ENCODE measurements around the gene FOXP4.
A peak's percentile ranks its signal among the peaks of the same experiment; 100 is the strongest.

FOXP4 gene

GRCh38 chr6:41547799-41548097 lies 1.6 kb downstream of the FOXP4 start:
- no peak for DNase-seq

- peak in 1 of 5 donors; percentile 25 for DNase-seq
These were observed 2.1 kb downstream of the FOXP4 start for GRCh38 chr6:41548098-41548840.

GRCh38 chr6:41548841-41549642 lies 2.9 kb downstream of the FOXP4 start:
- no peak for DNase-seq

GRCh38 chr6:41549673-41550072 lies 3.5 kb downstream of the FOXP4 start:
- no peak for DNase-seq

DNA sequence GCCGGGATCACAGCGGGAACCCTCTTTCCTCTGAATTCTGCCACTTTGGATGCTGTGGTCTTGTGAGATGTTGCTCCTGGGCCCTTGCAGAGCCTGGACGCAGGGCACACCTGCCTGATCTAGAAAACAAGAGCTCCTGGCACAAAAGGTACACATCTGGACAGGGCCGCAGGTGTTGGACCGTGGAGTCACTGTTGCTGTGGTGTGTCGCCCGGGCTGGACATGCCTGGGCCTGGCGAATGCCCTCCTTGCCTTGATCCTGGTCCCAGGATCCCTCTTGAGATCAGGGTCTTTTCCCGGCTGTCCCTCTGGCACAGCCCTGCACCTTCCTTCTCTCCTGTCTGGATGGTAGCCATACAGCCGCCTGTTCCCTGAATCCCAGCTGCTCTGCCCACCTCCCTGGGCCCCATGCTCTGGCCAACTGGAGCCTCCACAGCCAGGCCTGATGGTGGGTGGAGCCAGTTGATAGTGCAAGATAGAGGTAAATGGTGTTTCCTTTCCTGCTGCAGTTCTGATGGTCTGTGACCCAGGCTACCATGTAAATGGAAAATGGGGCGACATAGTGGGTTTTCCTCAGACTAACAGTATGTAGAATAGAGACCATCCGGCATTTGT lies 5.0 kb downstream of the FOXP4 start:
- no peak for DNase-seq

GRCh38 chr6:41551857-41552256 lies 5.7 kb downstream of the FOXP4 start:
- no peak for DNase-seq

- DNase-seq = no peak
These were observed 6.5 kb downstream of the FOXP4 start for GRCh38 chr6:41552723-41553122.

DNA sequence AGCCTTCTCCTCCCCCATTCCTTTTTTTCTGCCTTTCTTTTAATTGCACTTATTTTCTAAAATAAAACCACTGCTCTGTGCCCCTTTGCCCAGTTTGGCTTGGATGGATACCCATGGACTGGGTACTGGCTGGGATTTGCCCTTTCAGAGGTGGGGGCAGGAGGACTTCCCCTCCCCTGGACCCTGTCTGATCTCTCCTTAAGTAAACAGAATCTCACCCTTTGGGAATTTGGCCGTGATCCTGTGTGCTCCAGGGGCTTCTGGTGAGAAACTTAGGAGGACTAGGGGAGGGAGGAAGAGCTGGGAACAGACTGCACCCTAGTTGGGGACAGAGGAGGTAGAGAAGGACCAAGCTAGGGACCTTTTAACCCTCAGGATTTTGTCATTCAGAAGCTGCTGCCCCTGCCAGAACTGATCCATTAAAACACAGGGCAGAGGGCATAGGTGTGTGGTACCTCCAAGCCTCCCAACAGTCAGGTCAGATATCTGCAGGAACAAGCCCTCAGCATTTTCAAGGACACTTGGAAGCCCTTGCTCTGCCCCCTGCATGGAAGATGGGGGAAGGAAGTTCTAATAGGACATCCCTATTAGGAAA lies 7.3 kb downstream of the FOXP4 start:
- no peak for DNase-seq

- DNase-seq = no peak
These were observed 9.4 kb downstream of the FOXP4 start for GRCh38 chr6:41555326-41556300.

DNA sequence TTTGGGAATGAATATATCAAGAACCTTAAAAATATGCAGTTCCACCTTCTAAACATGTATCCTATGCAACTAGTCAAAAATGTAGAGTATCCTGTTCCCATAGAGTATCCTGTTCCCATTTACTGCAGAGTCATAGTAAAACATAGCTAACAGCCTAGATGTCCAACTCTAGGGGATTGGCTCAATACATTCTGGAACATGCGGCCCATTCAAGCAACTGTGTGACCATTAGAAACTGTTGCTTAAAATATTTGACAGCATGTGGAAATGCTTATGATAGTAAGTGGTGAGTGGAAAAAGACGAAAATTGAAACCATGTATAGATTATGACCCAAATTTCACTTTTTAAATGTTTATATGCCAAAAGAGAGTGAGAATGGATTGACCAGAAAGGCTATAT lies 11.2 kb downstream of the FOXP4 start:
- no peak for DNase-seq

- no peak for DNase-seq
These were observed 12.0 kb downstream of the FOXP4 start for GRCh38 chr6:41558033-41558807.

- DNase-seq = no peak
These were observed 13.7 kb downstream of the FOXP4 start for GRCh38 chr6:41559655-41560427.

GRCh38 chr6:41560431-41561192 lies 14.4 kb downstream of the FOXP4 start:
- peak; percentile 83 to 91 (median 85) for DNase-seq

GRCh38 chr6:41561416-41561815 lies 15.2 kb downstream of the FOXP4 start:
- DNase-seq = no peak

GRCh38 chr6:41561931-41562911 lies 16.0 kb downstream of the FOXP4 start:
- DNase-seq = no peak

DNA sequence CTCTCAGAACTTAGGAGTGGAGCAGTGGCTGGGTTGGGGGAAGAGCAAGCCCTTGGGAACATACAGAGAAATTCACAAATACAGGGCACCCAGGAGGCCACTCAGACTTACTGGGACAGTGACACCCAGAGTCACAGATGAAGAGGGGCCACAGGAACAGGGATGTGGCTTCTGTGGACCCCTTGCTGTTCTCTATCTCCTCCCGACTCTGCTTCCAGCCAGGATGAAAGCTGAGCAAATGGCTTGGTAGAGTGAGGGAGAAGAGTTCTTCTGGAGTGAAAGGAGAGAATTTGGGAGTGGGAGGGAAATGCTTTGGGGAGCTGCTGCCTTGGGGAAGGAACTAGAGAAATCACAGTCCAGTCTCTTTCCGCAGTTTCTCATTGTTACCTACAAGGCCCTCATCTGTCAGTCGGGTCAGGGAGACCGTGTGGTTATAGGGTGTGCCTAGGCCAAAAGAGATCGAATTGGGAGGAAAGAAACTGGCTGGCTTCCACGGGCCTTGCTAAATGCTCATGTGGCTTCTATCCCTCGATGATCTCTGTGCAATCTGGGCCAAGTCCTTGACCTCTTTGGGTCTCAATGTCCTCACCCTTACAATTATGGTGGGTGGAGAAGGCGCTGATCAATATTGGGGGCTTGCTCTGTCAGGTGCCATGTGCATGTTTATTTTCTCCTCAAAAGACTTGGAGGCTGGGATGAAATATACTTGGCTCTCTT lies 17.0 kb downstream of the FOXP4 start:
- no peak for DNase-seq

DNA sequence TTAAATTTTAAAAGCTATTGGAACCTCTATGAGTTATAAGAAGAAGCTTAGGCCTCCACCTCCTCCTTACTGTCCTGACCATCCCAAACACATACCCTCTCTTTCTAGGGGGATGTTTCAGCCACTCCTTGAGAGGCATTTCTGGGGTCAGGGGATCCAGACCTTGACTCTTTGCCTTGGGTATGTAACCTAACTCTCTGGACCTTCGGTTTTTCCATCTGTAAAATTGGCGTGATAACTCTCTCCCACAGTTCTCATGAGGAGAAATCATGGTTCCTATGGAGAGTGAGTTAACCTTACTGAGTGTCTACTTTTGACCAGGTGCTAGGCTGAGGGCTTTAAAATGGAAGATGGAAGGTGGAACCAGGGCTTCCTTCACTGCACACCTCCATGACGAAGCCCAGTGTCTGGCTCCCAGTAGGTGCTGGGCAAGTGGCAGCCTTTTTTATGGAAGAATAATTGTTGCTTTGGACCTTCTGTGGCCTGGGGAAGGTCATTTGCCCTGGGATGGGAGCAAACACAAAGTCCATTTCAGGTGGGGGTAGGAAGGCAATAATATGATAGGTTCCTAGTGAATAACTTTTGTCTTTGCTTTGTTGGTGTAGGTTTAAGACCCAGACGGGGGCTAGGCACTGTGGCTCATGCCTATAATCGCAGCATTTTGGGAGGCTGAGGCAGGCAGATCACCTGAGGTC lies 18.4 kb downstream of the FOXP4 start:
- DNase-seq = no peak

Measured in T-helper 1 cell (primary cell).